Hepatocyte (in vitro differentiated cells): ENCODE results near the gene NR2F1-AS1. TPM values are rescaled to one million over a fixed set of nuclear protein-coding genes. Genes with fewer than 3 reads are reported as not detected.

ENCODE experiments used
- DNase-seq: peaks from one replicate; pipeline ENCODE4 v3.0.0-alpha.2; 2016; ENCODE audit warnings: low spot score
- H2AFZ ChIP-seq: fragments of 200-600 bp; sonication (generic); 2 replicates; pipeline ENCODE4 v1.6.0; 2016; ENCODE audit warnings: antibody characterized with exemption, mild to moderate bottlenecking
- H3K27ac ChIP-seq: fragments of 200-600 bp; sonication (generic); 2 replicates; pipeline ENCODE4 v1.5.1; 2016; ENCODE audit warnings: mild to moderate bottlenecking
- H3K27me3 ChIP-seq: fragments of 200-600 bp; sonication (generic); 2 replicates; pipeline ENCODE4 v1.6.1; 2016
- H3K36me3 ChIP-seq: fragments of 200-600 bp; sonication (generic); replicated peaks from 2 replicates; pipeline ENCODE4 v1.5.1; 2016; ENCODE audit warnings: low read depth; ENCODE audit not compliant: insufficient read depth
- H3K4me1 ChIP-seq: fragments of 200-600 bp; sonication (generic); 2 replicates; pipeline ENCODE4 v1.5.1; 2016; ENCODE audit warnings: mild to moderate bottlenecking, moderate library complexity; ENCODE audit not compliant: insufficient read depth
- H3K4me2 ChIP-seq: fragments of 200-600 bp; sonication (generic); 2 replicates; pipeline ENCODE4 v1.6.0; 2016
- H3K4me3 ChIP-seq: fragments of 200-600 bp; sonication (generic); 2 replicates; pipeline ENCODE4 v1.5.1; 2016; ENCODE audit warnings: mild to moderate bottlenecking
- H3K79me2 ChIP-seq: fragments of 200-600 bp; sonication (generic); 2 replicates; pipeline ENCODE4 v1.6.0; 2017; ENCODE audit warnings: mild to moderate bottlenecking
- H3K9me2 ChIP-seq: fragments of 200-600 bp; sonication (generic); replicated peaks from 2 replicates; pipeline ENCODE4 v1.6.0; 2017; ENCODE audit warnings: mild to moderate bottlenecking; ENCODE audit not compliant: insufficient read depth
- H3K9me3 ChIP-seq: fragments of 200-600 bp; sonication (generic); 2 replicates; pipeline ENCODE4 v1.5.1; 2016; ENCODE audit warnings: low read depth, mild to moderate bottlenecking
- H4K20me1 ChIP-seq: fragments of 200-600 bp; sonication (generic); 2 replicates; pipeline ENCODE4 v1.6.0; 2016; ENCODE audit warnings: mild to moderate bottlenecking; ENCODE audit not compliant: insufficient read depth, poor library complexity, severe bottlenecking
- CTCF ChIP-seq: fragments of 200-600 bp; sonication (generic); IDR thresholded peaks from 2 replicates; pipeline ENCODE4 v1.5.1; 2016; ENCODE audit warnings: antibody characterized with exemption, mild to moderate bottlenecking; ENCODE audit not compliant: poor library complexity
- EZH2 ChIP-seq: fragments of 200-600 bp; sonication (generic); IDR thresholded peaks from 2 replicates; pipeline ENCODE4 v1.6.1; 2016; ENCODE audit warnings: antibody characterized with exemption, mild to moderate bottlenecking, borderline replicate concordance
- EZH2phosphoT487 ChIP-seq: fragments of 200-600 bp; sonication (generic); IDR thresholded peaks from one replicate; pipeline ENCODE4 v1.6.1; 2018; ENCODE audit warnings: antibody characterized with exemption, mild to moderate bottlenecking, low read depth, moderate library complexity; ENCODE audit not compliant: unreplicated experiment, severe bottlenecking
- WGBS: methylation state at CpG from one replicate; pipeline ENCODE4 v1.1.6; 2016; ENCODE audit warnings: low lambda C conversion rate; ENCODE audit errors: missing lambda C conversion rate; 5-methylcytosine and 5-hydroxymethylcytosine counted together
- polyA plus RNA-seq: library from polyadenylated mRNA; unstranded; fragments of >200 nt; fragmentation: Nextera tagmentation; extraction: Ambion mirVana; gene quantifications from 2 replicates; pipeline ENCODE4 v1.2.1, GENCODE V29; 2016
- total RNA-seq: library from RNA; depleted of rRNA; stranded (reverse); fragments of >200 nt; gene quantifications from 2 replicates; pipeline ENCODE4 v1.2.3, GENCODE V29; 2014

Gene NR2F1-AS1
- total and polyA plus RNA-seq, 2 experiments from 2014 or later, result 8.4 to 8.6 TPM

GRCh38 chr5:93574491-93575305 is 6.3 kb downstream of the NR2F1-AS1 start:
- WGBS, result 26% methylated on average over 12 of the region's 12 CpGs
- H3K9me3 ChIP-seq, result no peaks in the 10 kb centered on the region
- H3K27ac ChIP-seq, result no peak overlapping the region
- DNase-seq, result no peak
- H3K4me1 ChIP-seq, result peaks cover 20% of the 10 kb centered on the region
- no peak overlapping the region for H3K4me2 ChIP-seq
- no peaks in the 10 kb centered on the region for H3K36me3 ChIP-seq
- no peaks in the 10 kb centered on the region for H3K9me2 ChIP-seq
- no peaks in the 10 kb centered on the region for H3K79me2 ChIP-seq
- TF ChIP-seq EZH2, result no peak
- TF ChIP-seq CTCF, result no peak
- TF ChIP-seq EZH2phosphoT487, result no peak
- H3K27me3 ChIP-seq, result peaks cover 100% of the 10 kb centered on the region
- no peak overlapping the region for H3K4me3 ChIP-seq
- no peak overlapping the region for H2AFZ ChIP-seq
- H4K20me1 ChIP-seq, result no peaks in the 10 kb centered on the region

- H3K27me3 ChIP-seq, result peaks cover 100% of the 10 kb centered on the region
- no peaks in the 10 kb centered on the region for H3K36me3 ChIP-seq
- H3K4me3 ChIP-seq, result no peak overlapping the region
- WGBS, result 25% methylated on average over 32 of the region's 32 CpGs
- no peak for DNase-seq
- TF ChIP-seq EZH2phosphoT487, result no peak
- no peak for TF ChIP-seq CTCF
- TF ChIP-seq EZH2, result no peak
- H3K4me2 ChIP-seq, result peak overlapping the region; percentile 72
- peaks cover 14% of the 10 kb centered on the region for H3K4me1 ChIP-seq
- no peaks in the 10 kb centered on the region for H3K9me3 ChIP-seq
- no peaks in the 10 kb centered on the region for H3K79me2 ChIP-seq
- no peak overlapping the region for H3K27ac ChIP-seq
- no peak overlapping the region for H2AFZ ChIP-seq
- H4K20me1 ChIP-seq, result no peaks in the 10 kb centered on the region
- H3K9me2 ChIP-seq, result no peaks in the 10 kb centered on the region
These were observed 7.4 kb downstream of the NR2F1-AS1 start for GRCh38 chr5:93573354-93574351.

GRCh38 chr5:93572608-93573353 is 8.2 kb downstream of the NR2F1-AS1 start:
- no peak for DNase-seq
- Histone ChIP-seq H3K4me2 (peak overlapping the region; percentile 72), H3K27ac (no peak overlapping the region), H3K79me2 (no peaks in the 10 kb centered on the region), H3K27me3 (peaks cover 100% of the 10 kb centered on the region), H4K20me1 (no peaks in the 10 kb centered on the region), H3K4me3 (no peak overlapping the region), H3K9me2 (no peaks in the 10 kb centered on the region), H3K9me3 (no peaks in the 10 kb centered on the region), H3K4me1 (peaks cover 14% of the 10 kb centered on the region), H3K36me3 (no peaks in the 10 kb centered on the region), H2AFZ (no peak overlapping the region)
- peak; percentile 71 for TF ChIP-seq EZH2
- TF ChIP-seq EZH2phosphoT487, result peak; percentile 38
- TF ChIP-seq CTCF, result no peak
- WGBS, result 7% methylated on average over 45 of the region's 45 CpGs
